ENCODE measurements around the gene CYSLTR2.

The CYSLTR2 gene

GRCh38 chr13:48746821-48747220, 93.1 kb downstream of the CYSLTR2 start:
- DNase-seq (ENCODE audit: low read depth) = no peak

DNA sequence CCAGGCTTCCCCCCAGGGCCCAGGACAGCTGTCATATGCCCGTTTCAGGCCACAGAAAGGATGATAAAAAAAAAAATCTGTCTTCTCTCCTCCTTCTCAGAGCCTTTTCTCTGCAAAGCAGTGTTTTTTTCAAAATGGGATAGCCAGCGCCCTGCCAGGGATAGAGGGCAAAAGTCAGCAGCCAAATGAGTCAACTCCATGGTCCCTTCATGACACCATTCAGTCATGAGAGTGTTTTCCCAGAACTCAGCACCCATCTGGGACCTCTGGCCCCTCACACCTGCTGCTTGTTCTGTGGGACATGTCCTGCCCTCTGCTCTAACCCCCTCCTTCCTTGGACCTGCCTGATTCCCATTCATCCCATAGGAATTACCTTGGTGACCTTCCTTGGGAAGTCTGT, 95.0 kb downstream of the CYSLTR2 start:
- DNase-seq (ENCODE audit: low read depth) = no peak

GRCh38 chr13:48749144-48749543, 95.4 kb downstream of the CYSLTR2 start:
- DNase-seq (ENCODE audit: low read depth) = no peak

DNA sequence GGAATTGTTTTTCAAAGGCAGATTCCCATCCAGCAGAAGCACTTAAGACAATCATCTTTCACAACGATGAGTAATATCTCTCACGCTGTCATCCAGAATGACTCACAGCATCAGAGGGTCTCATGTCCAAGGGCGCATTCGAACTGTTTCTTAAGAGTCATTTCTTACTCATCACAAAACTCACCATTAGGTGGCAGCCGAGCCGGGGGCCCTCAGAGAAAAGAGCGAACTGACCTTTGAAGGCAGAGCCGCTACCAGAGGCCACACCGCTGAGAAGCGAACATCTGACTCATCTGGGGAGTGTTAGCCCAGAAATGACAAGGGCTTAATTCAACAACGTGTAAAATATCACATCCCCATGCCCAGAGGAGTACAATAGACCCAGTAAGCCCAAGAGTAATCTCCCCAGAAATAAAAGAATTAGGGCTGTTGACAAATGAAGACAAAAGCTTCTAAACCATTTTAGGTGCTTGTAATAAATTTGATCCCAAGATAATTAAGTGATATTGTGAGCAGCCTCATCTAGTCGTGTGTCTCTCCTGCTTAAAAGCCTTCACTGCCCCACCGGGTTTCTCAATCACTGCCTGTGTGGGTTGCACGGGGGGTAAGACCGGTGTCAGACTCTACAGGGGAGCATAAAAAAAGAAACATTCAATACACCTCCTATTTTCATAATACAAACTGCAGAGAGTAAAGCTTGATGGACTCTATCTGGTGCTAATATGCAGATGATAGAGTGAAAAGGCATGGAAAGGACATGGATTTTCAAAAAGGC, 96.2 kb downstream of the CYSLTR2 start:
- peak; percentile 29 for DNase-seq (ENCODE audit: low read depth)

DNA sequence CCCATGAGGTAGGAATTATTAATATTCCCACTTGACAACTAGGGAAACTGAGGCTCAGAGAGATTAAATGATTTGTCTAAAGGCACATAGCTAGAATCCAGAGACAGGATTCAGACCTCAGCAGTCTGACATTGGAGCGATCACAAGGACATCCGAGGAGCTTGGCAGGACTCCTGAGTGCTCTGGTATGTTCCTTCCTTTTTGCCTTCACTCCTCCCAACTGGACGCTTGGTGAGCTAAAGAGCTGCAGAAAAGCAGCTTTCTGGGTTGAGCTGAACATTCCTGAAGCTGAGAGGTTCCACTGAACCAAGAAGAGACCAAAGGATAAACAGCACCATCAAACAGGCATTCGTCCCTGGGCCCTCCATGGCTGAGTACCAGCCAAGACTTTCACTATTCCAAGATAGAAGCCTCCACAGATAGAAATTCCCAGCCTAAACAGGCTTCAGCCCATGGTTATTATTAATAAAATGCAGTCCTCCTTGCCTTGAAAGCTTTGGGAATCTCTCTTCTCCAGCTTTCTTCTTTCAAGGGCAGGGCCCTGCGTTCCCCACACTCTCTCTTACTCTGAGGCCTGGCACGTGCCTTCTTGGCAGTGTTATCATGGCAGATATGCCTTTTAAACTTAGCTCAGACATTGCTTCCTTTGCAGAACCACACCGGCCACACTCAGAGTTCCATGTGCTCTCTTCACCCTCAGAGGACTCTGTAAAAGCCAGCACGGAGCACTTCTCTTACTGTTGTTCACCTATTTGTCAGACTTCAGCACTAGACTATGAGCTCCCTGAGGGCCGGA, 97.1 kb downstream of the CYSLTR2 start:
- no peak for DNase-seq (ENCODE audit: low read depth)

DNA sequence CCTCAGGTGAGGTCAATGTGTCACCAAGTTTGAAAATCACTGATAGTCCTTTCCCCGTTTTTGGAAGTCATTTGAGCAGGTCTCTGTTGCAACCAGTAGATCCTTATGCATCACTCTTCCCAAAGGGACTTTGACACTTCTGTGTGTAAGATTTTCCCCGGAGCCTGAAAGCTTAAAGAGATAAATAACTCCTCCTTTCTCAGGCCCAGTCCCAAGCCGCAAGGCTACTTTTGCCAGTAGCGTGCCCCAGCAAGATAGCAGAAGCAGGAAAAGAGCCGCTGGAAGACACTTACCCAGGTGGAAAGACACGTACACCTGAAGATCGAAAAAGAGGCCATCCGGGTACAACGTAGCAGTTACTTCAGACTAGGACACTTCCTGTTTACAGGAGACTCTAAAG, 106.9 kb downstream of the CYSLTR2 start:
- no peak for DNase-seq (ENCODE audit: low read depth)

Measured in stimulated activated CD8-positive, alpha-beta memory T cell treated with anti-CD3 and anti-CD28 coated beads, Interleukin-12 subunit alpha, Interleukin-12 subunit beta, amount 100 ng/mL, for 1 hour (primary cell).